Measurements from ENCODE around the gene POLR2J2.
"Not testable (repeated sequence)": the region's sequence is repeated elsewhere in the genome, so short reads cannot be mapped to it uniquely, and the experiment has no call there.

POLR2J2 gene

DNA sequence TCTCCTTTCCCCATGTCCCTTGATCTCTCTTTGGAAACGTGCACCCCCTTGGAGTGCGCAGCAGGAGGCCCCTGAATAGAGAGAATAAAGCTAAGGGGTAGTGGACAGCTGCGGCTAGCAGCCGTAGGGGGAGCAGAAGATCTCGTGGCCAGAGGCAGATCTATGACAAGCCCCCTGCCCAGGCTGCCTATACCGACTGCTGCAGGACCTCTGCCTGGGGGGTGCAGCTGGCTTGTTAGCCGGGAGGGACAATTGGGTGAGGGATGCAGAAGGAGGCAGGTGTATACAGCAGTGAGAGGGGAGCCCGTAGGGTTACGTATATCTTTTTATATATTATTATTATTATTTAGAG, 469 bp upstream of the POLR2J2 start:
- not testable (repeated sequence) for DNase-seq (ENCODE audit: low read depth)

GRCh38 chr7:102667523-102667922, 3.9 kb downstream of the POLR2J2 start:
- DNase-seq (ENCODE audit: low read depth) = not testable (repeated sequence)

- not testable (repeated sequence) for DNase-seq (ENCODE audit: low read depth)
Observed at GRCh38 chr7:102666850-102667249, 4.6 kb downstream of the POLR2J2 start.

- not testable (repeated sequence) for DNase-seq (ENCODE audit: low read depth)
Observed at GRCh38 chr7:102664765-102665164, 6.7 kb downstream of the POLR2J2 start.

DNA sequence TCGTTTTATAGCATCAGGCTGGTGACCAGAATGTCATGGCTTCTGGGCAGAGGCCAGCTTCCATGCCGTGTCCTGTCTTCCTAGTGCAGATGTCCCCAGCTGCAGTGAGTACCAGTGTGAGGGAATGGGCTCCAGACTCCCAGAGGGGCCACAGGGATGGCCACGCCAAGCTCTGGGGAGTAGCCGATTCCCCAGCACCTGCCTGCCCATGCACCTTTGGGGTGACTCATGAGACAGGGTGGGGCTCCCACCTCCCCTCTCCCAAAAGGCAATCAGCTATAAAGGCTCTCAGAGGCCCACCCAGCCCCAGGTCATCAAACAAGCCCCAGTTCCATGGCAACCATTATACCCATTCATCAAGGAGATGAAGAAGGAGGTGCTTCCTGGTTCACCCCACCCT, 21.5 kb downstream of the POLR2J2 start, which contains the start of gene SPDYE2B:
TSS of gene SPDYE2B (plus strand) at position 396 of the 400 bp plus-strand sequence. CDS start 2,030 bp downstream, outside the sequence.
- DNase-seq (ENCODE audit: low read depth) = not testable (repeated sequence)

DNA sequence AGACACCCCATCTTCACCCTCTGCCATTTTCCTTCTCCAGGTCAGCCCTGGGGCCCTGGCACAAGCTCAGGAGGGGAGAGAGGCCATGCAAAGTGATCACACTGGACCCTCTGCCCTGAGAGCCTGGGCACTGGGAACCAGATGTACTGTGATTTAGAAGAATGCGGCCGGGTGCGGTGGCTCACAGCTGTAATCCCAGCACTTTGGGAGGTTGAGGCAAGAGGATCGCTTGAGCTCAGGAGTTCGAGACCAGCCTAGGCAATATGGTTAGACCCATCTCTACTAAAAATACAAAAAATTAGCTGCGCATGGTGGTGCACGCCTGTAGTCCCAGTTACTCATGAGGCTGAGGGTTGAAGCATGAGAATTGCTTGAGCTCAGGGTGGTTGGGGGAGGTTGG, 23.6 kb downstream of the POLR2J2 start:
- DNase-seq (ENCODE audit: low read depth) = not testable (repeated sequence)

- not testable (repeated sequence) for DNase-seq (ENCODE audit: low read depth)
Observed at GRCh38 chr7:102643404-102643803, 28.1 kb downstream of the POLR2J2 start.

- DNase-seq (ENCODE audit: low read depth) = not testable (repeated sequence)
Observed at GRCh38 chr7:102642691-102643090, 28.8 kb downstream of the POLR2J2 start, which contains the start of gene UPK3BL1. Gene UPK3BL1 (minus strand): TSS chr7:102642791. CDS start chr7:102642741, 50 bp downstream.

GRCh38 chr7:102638848-102639247, 32.6 kb downstream of the POLR2J2 start:
- DNase-seq (ENCODE audit: low read depth) = not testable (repeated sequence)

DNA sequence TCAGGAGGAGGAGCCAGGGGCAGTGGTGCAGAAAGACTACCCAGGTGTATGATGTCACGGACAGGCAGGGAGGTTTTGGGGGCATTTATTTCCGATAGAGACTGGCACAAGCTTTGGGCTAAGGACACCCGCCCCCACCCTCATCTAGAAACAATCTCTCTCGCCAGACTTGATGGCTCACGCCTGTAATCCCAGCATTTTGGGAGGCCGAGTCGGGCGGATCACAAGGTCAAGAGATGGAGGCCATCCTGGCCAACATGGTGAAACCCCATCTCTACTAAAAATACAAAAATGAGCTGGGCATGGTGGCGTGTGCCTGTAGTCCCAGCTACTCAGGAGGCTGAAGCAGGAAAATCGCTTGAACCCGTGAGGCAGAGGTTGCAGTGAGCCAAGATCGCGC, 34.5 kb downstream of the POLR2J2 start:
- not testable (repeated sequence) for DNase-seq (ENCODE audit: low read depth)

GRCh38 chr7:102635354-102635753, 36.1 kb downstream of the POLR2J2 start:
- DNase-seq (ENCODE audit: low read depth) = not testable (repeated sequence)

GRCh38 chr7:102634299-102634698, 37.2 kb downstream of the POLR2J2 start:
- not testable (repeated sequence) for DNase-seq (ENCODE audit: low read depth)

DNA sequence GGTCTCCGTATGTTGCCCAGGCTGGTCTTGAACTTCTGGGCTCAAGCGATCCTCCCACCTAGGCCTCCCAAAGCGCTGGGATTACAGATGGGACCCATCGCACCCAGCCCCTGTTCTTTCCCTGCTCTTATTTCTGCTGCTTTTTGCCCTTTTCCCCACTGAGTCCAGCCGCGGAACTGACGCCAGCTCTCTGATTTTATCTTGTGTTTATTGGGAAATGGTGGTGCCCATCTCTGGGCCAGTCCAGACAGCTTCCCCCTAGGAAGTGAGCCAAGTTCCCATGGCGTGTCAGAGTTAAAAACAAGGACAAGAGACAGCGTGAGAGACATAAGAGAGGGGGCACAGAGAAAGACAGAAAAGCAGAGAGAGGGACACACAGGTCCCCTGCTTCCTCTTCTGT, 40.8 kb downstream of the POLR2J2 start:
- DNase-seq (ENCODE audit: low read depth) = not testable (repeated sequence)

DNA sequence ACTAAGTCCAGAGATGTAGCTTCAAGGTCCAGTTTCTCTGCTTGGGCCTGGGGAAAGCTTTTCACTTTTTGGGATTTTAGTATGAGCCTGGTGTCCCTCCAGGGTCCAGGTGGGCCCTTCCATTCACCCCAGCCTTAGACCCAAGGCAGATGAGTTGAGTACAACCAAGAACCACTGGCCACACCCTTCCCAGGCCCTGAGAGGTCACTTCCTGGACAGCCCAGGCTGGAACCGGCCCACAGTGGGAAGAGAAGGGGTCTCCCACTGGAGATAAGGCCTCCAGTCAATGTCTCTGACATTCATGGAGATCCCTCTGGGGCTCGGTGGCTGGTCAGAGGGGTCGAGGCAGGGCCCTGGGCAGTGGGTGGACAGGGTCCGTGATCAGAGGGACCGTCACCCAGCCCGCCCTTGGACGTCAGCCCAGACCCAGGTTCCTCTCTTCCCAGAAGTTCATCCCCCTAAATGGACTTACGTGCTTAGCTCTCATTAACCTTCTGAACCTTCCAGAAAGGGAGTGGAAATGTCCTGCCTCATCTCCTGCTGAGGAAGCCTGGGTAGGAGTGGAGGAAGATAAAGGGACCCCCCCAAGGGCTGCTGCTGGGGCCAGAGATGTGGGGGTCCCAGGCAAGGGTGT, 44.1 kb downstream of the POLR2J2 start:
- DNase-seq (ENCODE audit: low read depth) = not testable (repeated sequence)

DNA sequence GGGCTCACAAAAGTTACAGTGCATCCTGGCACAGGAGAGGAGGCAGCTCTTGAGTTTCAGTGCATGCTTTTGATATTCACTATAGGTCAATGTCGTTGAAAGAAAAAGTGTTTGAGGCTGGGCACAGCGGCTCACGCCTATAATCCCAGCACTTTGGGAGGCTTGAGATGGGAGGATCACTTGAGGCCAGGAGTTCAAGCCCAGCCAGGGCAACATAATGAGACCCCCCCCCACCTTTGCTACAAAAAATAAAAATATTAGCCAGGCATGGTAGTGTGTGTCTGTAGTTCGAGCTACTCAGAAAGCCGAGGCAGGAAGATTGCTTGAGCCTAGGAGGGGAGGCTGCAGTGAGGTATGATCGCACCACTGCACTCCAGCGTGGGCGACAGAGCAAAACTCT, 53.3 kb downstream of the POLR2J2 start:
- DNase-seq (ENCODE audit: low read depth) = not testable (repeated sequence)

GRCh38 chr7:102616507-102617125, 54.8 kb downstream of the POLR2J2 start, which contains the start of gene RASA4:
Gene RASA4 (minus strand): TSS chr7:102616756. CDS start chr7:102616689, 67 bp downstream.
- DNase-seq (ENCODE audit: low read depth) = peak; percentile 24

Data from T follicular helper cell (primary cell).